Measurements from ENCODE around the gene SCT.

DNA sequence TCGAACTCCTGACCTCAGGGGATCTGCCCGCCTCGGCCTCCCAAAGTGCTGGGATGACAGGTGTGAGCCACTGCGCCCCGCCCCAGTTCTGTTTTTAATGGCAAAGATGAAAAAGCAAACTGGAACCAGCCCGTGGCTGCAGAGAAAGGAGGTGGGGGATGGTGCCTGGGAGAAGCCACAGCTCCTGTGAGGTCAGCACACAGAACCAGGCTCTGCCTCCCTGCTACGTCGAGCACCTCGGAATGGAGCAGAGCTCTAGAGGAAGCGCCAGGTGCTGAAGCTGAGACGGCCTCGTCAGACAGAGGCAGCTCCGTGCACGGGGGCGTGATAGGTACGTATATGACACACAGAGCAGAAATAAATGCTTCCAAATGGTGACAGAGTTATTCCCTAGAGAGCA, 18.6 kb upstream of the SCT start:
- no peak for TF ChIP-seq EZH2 (IDR thresholded peaks at IDR 0.05; ENCODE audit: borderline replicate concordance, low read depth, low read length, poor library complexity, severe bottlenecking)
- TF ChIP-seq, protein P1, sequence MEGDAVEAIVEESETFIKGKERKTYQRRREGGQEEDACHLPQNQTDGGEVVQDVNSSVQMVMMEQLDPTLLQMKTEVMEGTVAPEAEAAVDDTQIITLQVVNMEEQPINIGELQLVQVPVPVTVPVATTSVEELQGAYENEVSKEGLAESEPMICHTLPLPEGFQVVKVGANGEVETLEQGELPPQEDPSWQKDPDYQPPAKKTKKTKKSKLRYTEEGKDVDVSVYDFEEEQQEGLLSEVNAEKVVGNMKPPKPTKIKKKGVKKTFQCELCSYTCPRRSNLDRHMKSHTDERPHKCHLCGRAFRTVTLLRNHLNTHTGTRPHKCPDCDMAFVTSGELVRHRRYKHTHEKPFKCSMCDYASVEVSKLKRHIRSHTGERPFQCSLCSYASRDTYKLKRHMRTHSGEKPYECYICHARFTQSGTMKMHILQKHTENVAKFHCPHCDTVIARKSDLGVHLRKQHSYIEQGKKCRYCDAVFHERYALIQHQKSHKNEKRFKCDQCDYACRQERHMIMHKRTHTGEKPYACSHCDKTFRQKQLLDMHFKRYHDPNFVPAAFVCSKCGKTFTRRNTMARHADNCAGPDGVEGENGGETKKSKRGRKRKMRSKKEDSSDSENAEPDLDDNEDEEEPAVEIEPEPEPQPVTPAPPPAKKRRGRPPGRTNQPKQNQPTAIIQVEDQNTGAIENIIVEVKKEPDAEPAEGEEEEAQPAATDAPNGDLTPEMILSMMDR (conservative IDR thresholded peaks at IDR 0.05; ENCODE audit: low read depth, low read length), result no peak
